Right lobe of liver (tissue), 6 donors: ENCODE results near the gene THOC7. TPM values are rescaled to one million over a fixed set of nuclear protein-coding genes. Genes with fewer than 3 reads are reported as not detected.

Experiments used
- ATAC-seq, 4 donors: fragments of 200-7000 bp; cut with Tn5 transposase; one replicate each; pipeline ENCODE4 v1.9.1; 2020; ENCODE audit warnings: mild to moderate bottlenecking in 4 of 4, moderate library complexity in 4 of 4
- DNase-seq, 3 donors: peaks; one replicate each; pipeline ENCODE4 v3.0.0-alpha.2; 2020
- H3K27ac ChIP-seq, 3 donors: fragments of 200-600 bp; one replicate each; pipeline ENCODE4 v1.8.0; 2022
- H3K27me3 ChIP-seq, 2 donors: fragments of 200-600 bp; one replicate each; pipeline ENCODE4 v1.8.0; 2022
- H3K36me3 ChIP-seq, 4 donors: fragments of 200-600 bp; sonication (generic) in 1 of 4; one replicate each; pipeline versions ENCODE4 v1.5.1 to v1.8.0; 2017 to 2022; ENCODE audit warnings: control low read depth in 1 of 4
- H3K4me1 ChIP-seq, 4 donors: fragments of 200-600 bp; sonication (generic) in 1 of 4; one replicate each; pipeline versions ENCODE4 v1.5.1 to v1.8.0; 2017 to 2022; ENCODE audit warnings: control low read depth in 1 of 4
- H3K4me3 ChIP-seq, 3 donors: fragments of 200-600 bp; one replicate each; pipeline ENCODE4 v1.8.0; 2022
- H3K9me3 ChIP-seq, 4 donors: fragments of 200-600 bp; sonication (generic) in 1 of 4; one replicate each; pipeline versions ENCODE4 v1.5.1 to v1.8.0; 2017 to 2022; ENCODE audit warnings: control low read depth in 1 of 4
- CTCF ChIP-seq, 4 donors: fragments of 200-600 bp in 3 of 4; fragments of 450-650 bp in 1 of 4; IDR thresholded peaks; one replicate each; pipeline versions ENCODE4 v1.5.1 to v1.8.0; 2016 to 2022; ENCODE audit warnings: antibody characterized with exemption in 4 of 4, mild to moderate bottlenecking in 2 of 4
- POLR2A ChIP-seq: fragments of 450-650 bp; IDR thresholded peaks from one replicate; pipeline ENCODE4 v1.6.1; 2017; ENCODE audit warnings: antibody characterized with exemption, mild to moderate bottlenecking
- WGBS: methylation state at CpG from one replicate; pipeline ENCODE4 v1.1.6; 2018; ENCODE audit warnings: low coverage, low lambda C conversion rate; ENCODE audit not compliant: insufficient coverage; ENCODE audit errors: missing lambda C conversion rate; 5-methylcytosine and 5-hydroxymethylcytosine counted together
- intact Hi-C, 2 donors: fragments of 100-400 bp; cut with DNase I; formaldehyde crosslinking; loops; one replicate each; pipeline versions ENCODE4 v1.11.2 to v1.14.1; 2022
- total RNA-seq, 6 experiments: library from RNA; depleted of rRNA in 2 of 6; stranded (reverse); fragments of >200 nt in 2 of 6; fragmentation: NEBNext Ultra II Directional in 3 of 6; extraction: Animal tissue kit (Norgen Biotek cat#: 25700) in 3 of 6; gene quantifications; one replicate each; pipeline versions ENCODE4 v1.1.0 to v1.2.4, GENCODE V29; 2016 to 2023
- donor health status: DM: no; HTN: yes; CAD: no.
- donor health status: DM: no; HTN: no; CAD: no.
- donor health status: DM: no; HTN: no; CAD: no.
- donor health status: DM: no; HTN: yes; CAD: no.
- donor health status: DM: no; HTN: yes; CAD: no.

Gene THOC7
- total RNA-seq, 6 experiments from 2014 or later = 21.8 to 38.8 (median 28.7) TPM

- Histone ChIP-seq H3K9me3 (no peaks in the 10 kb centered on the region), H3K27me3 (no peaks in the 10 kb centered on the region), H3K27ac (no peak overlapping the region), H3K4me1 (peaks cover 0 to under 1% (median 0%) of the 10 kb centered on the region in 4 donors), H3K4me3 (no peak overlapping the region), H3K36me3 (no peaks in the 10 kb centered on the region)
- TF ChIP-seq CTCF (IDR thresholded peaks at IDR 0.05) = no peak
- TF ChIP-seq POLR2A = no peak
- no peak for ATAC-seq
- WGBS = 89% methylated on average over 2 of the region's 2 CpGs
- intact Hi-C loops = no loop called here
- DNase-seq = no peak
These were observed 6.3 kb downstream of the THOC7 start for GRCh38 chr3:63857311-63857710.

- peak overlapping the region in 1 of 3 donors; percentile 27 for H3K27ac ChIP-seq
- intact Hi-C loops = no loop called here
- H3K9me3 ChIP-seq = no peaks in the 10 kb centered on the region
- TF ChIP-seq POLR2A (no peak), CTCF (IDR thresholded peaks at IDR 0.05) (no peak)
- no peaks in the 10 kb centered on the region for H3K27me3 ChIP-seq
- no peaks in the 10 kb centered on the region for H3K4me1 ChIP-seq
- WGBS = 8% methylated on average over 1 of the region's 1 CpG
- no peaks in the 10 kb centered on the region for H3K36me3 ChIP-seq
- H3K4me3 ChIP-seq = no peak overlapping the region
- ATAC-seq (peak; percentile 52 to 90 (median 63)), DNase-seq (no peak)
These were observed 8.2 kb downstream of the THOC7 start for GRCh38 chr3:63855333-63855940.

GRCh38 chr3:63853106-63853505 is 10.5 kb downstream of the THOC7 start:
- intact Hi-C loops = no loop called here
- H3K9me3 ChIP-seq = no peaks in the 10 kb centered on the region
- no peak overlapping the region for H3K27ac ChIP-seq
- H3K4me1 ChIP-seq = no peaks in the 10 kb centered on the region
- 84% methylated on average over 4 of the region's 4 CpGs for WGBS
- H3K36me3 ChIP-seq = no peaks in the 10 kb centered on the region
- TF ChIP-seq POLR2A = no peak
- no peak for TF ChIP-seq CTCF (IDR thresholded peaks at IDR 0.05)
- ATAC-seq (no peak), DNase-seq (no peak)
- H3K4me3 ChIP-seq = no peak overlapping the region
- no peaks in the 10 kb centered on the region for H3K27me3 ChIP-seq

- Histone ChIP-seq H3K27me3 (no peaks in the 10 kb centered on the region), H3K4me3 (no peak overlapping the region), H3K36me3 (no peaks in the 10 kb centered on the region), H3K4me1 (peaks cover 0 to 4% (median 0%) of the 10 kb centered on the region in 4 donors), H3K9me3 (no peaks in the 10 kb centered on the region), H3K27ac (no peak overlapping the region)
- DNase-seq (no peak), ATAC-seq (no peak)
- WGBS = 100% methylated on average over 3 of the region's 3 CpGs
- TF ChIP-seq POLR2A (no peak), CTCF (IDR thresholded peaks at IDR 0.05) (no peak)
- intact Hi-C loops = no loop called here
These were observed 12.3 kb downstream of the THOC7 start for GRCh38 chr3:63851287-63851686.

- Histone ChIP-seq H3K4me1 (peaks cover 0 to 4% (median 0%) of the 10 kb centered on the region in 4 donors), H3K36me3 (no peaks in the 10 kb centered on the region), H3K4me3 (no peak overlapping the region), H3K27me3 (no peaks in the 10 kb centered on the region), H3K9me3 (no peaks in the 10 kb centered on the region), H3K27ac (no peak overlapping the region)
- TF ChIP-seq POLR2A (no peak), CTCF (IDR thresholded peaks at IDR 0.05) (no peak)
- no peak for DNase-seq
- WGBS = 93% methylated on average over 4 of the region's 4 CpGs
- intact Hi-C loops = no loop called here
- no peak for ATAC-seq
These were observed 14.4 kb downstream of the THOC7 start for GRCh38 chr3:63849175-63849574.
